ENCODE measurements around the gene HSPE1. TPM values are rescaled to one million over a fixed set of nuclear protein-coding genes. Genes with fewer than 3 reads are reported as not detected.
A peak's percentile ranks its signal among the peaks of the same experiment; 100 is the strongest.

Gene HSPE1
- polyA plus RNA-seq, 10 donors: 99.7 to 176 (median 127) TPM

DNA sequence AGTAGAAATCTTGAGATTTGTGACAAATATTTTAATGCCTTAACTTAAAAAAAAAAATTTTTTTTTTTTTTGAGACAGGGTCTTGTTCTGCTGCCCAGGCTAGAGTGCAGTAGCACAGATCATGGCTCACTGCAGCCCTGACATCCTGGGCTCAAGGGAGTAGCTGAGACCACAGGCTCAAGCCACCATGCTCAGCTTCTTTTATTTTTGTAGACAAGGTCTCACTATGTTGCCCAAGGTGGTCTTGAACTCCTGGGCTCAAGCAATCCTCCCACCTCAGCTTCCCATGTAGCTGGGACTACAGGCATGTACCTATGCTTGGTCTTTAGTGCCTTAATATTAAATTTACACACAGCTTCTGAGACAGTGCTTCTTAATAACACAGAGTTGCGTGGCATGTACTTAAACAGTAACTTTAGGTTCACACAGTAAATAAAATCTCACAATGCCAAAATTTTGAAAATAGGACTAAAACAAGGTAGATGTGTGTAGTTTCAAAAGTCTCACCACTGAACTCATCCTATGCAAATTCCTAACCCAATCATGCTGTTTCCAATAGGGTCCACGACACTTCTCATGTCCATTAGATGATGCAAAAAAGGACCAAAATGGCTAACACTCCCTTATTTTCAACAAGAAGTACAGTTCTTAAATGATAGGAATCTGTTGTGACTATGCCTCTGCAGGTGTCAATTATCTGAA lies 4.6 kb upstream of the HSPE1 start:
- DNase-seq: no peak

DNA sequence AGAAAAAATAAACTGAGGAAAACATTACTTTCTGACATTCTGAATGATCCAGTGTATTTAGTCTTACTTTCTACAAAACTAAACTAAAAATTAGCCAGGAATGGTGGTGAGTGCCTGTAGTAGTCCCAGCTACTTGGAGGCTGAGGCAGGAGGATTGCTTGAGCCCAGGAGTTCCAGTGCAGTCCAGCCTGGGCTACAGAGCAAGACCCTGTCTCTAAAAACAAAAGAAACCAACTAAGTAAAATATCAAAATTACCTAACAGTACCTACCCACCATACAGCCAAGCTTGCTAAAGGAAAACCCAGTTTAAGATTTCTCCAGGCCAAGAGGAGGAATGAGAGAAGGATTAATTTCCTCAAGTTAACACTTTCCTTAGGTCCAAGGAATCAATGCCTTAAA lies 3.5 kb upstream of the HSPE1 start:
- DNase-seq: no peak

DNA sequence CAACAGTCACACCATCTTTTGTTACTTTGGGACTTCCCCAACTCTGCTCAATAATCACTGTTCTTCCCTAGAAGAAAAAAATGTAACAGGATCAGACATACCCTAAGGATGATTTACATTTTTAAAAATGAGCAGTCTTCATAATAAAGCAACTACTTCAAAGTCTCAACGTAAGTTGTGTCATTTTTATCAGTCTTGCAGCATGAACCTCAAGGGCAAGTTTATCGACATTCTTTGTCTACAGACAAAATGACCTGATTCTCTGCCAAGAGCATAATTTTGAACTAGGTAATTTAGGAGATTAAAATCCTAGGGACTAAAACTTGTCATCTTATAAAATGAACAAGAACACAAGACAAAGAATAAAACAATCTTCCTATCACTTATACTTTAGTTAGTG lies 2.9 kb upstream of the HSPE1 start:
- no peak for DNase-seq

DNA sequence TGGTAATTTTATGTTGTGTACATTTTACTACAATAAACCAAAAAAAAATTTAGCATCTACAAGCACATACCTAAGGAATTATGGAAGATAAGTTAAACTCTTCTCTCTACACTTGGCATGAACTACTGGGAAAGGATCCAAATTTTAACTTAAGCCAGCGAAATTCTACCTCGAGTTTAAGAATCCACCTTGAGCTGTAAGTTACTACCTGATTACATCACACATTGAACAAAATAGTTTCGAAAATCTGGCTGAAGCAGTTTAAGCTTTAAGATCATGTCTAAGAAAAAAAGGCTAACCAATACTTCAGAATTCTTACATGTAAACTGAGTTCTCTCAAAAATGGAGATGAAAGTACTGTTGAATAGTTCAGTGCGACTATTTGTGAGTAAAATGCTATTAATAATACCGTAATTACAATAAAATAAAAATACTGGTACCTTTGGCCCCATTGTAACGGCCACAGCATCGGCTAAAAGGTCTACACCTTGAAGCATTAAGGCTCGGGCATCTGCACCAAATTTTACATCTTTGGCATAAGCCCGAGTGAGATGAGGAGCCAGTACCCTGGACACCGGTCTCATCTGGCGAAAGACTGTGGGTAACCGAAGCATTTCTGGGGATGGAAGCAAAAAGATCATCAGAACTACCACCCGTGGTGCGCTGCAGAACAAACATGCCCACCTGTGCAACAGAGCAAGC lies 1.8 kb upstream of the HSPE1 start:
- peak in 2 of 3 donors; percentile 4 to 11 for DNase-seq

DNA sequence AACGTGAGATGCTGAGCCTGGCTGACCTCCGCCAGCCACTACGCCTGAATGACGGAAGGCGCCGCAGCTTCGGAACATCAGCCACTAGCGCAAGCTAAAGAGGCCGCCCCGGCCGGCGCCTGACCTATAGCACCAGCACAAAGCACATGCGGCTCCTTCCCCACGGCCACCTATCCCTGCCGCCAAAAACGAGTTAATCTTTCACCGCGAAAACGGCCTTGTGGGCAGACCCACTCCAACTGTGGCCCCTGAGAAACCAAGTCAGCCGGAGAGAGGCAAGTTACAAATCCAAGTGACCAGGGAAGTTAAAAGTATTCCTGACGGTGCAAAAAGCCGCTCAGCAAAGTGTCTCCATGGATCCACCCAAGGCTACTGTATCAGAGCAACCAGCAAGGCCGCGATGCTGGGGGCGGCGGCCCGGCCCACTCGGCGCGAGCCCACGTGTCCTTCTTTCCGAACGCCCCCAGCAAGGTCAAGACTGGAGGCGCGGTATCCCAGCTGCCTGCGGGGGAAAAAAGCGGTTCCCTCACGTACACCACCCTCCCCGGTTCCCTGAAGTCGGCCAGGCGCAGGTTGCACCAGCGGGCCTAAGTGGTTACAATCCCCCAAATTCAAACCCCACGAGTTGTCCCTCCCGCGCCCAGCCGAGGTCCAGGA lies 1.1 kb upstream of the HSPE1 start:
- DNase-seq: peak; percentile 37 to 85 (median 65)

DNA sequence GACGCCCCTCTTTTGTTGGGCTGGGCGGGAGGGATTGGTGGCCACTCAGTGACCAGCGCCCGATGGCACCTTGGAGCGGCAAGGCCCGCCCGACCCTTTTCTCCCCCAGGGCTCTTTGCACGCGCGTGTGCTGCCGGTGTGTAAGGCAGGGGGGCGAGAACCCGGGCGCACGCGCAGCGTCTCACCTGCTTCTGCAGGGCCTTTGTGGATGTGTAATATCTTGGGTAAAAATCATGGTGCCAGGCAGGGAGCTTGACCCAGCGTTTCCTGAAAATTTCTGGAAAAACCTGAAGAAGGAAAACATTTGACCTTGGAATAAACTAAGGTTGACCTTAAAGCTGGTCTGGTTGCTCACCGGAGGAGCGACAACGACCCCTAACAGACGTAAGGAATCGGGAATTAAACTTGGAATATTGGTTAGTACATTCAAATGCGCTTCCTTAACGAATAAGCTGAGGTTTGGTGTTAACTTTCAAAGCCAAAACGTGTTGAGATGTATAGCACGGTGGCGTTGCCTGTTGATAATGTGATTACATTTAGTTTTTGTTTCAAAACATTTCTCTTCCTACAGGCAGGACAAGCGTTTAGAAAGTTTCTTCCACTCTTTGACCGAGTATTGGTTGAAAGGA lies 438 bp downstream of the HSPE1 start:
- DNase-seq: peak; percentile 18 to 67 (median 32)

DNA sequence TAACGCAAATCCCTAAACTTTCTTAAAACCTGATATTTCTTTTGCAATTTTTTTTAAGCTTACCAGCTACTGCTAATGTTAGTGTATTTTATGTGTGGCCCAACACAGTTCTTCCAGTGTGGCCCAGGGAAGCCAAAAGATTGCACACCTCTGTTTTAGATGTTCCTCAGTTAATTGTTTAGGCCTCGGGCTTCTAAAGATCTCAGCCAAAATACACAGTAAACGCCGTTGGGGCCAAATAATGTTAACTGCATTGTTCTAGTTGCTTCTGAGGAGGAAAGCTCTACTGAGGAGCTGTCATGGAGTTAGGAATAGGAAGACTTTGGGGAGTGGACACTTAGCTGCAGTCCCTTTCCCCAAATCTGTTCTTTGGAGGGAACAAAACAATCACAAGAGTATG lies 2.0 kb downstream of the HSPE1 start:
- DNase-seq: no peak

DNA sequence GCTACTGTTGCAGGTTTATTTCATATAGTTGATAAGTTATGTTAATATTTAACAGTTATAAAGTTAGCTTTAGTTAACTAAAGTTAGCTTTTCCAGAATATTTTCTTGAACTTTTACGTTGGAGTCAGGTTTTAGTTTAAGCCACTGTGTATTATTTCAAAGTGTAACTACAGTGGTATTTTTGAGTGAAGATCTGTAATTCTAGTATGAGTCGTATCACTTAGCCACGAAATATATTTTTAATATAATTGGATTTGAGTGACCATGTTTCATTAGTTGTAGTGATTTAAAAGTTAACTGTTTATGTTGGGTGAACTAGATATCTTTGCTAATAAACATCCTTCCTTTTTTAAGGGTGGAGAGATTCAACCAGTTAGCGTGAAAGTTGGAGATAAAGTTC lies 2.5 kb downstream of the HSPE1 start:
- no peak for DNase-seq

DNA sequence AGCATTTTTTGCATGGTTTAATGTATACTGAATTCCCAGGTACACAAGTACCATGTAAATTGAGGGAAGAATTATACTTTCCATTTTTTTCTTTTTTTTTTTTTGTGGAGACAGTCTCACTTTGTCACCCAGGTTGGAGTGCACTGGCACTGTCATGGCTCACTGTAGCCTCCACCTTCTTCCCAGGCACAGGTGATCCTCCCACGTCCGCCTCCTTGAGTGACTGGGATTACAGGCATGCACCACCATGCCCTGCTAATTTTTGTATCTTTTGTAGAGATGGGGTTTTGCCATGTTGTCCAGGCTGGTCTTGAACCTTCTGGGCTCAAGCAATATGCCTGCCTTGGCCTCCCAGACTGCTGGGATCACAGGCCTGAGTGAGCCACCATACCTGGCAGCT lies 3.8 kb downstream of the HSPE1 start:
- no peak for DNase-seq

DNA sequence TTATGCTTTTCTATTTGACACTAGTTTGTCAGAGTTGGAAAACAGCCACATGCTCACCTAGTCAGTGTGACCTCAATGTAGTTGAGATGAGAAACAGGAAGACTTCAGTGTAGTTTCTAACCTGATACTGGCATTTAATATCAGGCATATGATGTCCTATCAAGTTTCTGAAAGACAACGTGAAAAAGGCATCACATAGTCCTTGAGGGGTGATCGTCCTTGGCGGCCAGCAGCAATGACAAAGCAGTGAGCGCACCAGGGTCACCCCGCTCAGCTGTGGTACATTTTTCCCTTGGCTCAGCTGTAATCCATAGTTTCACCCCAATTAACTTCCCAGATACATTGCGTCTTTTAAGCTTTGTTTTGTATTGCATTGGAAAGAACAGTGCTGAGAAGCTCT lies 4.3 kb downstream of the HSPE1 start:
- no peak for DNase-seq

DNA sequence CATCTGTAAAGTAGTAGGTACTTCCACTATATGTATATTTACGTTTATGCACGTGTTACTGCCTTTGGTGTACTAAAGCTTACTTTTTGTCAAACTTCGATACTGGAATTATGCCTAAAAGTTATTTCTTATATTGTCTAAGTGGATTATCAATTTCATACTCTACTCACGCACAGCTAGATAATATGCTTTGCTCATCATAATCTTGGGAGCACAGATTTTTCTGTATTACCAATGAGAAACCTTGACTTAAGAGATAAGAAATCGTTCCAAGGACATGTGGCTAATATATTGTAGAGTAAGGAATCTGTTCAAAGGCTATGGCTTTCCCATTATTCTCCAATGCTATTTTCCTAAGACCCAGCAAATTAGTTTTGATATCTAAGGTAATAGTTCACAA lies 6.5 kb downstream of the HSPE1 start:
- DNase-seq: no peak

DNA sequence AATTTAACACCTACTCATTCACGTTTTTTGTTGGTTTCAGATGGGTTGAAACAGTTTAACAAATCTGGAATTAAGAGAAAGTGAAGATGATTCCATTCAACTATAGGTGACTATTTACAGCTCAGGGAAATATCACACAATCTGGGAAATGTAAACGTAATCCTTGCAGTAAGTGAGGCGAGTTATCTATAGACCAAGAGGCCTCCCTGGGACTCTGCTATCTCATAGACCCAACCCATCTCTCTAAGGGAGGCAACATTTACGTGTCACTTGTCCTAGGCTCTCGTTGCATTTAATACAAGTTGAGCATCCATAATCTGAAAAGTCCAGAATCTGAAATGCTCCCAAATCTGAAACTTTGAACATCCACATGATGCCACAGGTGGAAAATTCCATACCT lies 13.7 kb downstream of the HSPE1 start:
- no peak for DNase-seq

DNA sequence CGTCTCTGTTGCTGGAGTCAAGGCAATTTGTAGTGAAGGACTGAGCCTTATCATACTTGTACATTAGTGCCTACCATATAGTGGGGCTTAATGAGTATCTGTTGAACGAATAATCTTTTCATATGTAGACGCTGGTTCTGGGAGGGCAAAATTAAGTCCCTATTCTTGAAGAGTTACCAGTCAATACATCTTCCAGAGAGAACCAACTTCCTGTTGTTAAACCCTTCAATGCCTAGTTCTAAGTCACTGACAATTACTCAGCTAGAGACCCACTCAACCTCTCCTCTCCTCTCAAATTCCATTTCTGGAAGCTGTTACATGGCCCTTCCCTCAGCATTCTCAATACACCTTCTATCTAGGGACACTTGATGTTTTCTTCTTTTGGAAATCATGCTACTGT lies 14.6 kb downstream of the HSPE1 start:
- DNase-seq: no peak

DNA sequence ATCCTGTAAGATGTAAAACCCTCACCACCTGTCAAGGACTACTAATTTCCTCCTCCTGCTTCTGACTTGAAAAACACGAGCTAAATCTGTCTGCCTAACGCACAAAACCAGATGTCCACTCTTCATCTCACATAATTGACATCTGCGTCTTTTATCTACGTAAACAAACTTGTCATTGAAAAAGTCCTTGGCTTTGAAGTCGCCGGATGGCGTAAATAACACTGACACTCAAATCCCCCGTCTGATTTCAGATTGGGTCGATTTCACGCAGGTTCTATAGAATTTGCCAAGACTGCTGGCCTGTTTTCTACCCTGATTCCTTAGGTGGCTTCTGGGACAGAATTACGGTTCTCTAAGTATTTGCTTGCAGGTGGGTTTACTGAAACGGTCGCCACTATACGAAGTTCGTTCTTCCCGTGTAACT lies 15.1 kb downstream of the HSPE1 start:
- DNase-seq: peak in 1 of 3 donors; percentile 35

DNA sequence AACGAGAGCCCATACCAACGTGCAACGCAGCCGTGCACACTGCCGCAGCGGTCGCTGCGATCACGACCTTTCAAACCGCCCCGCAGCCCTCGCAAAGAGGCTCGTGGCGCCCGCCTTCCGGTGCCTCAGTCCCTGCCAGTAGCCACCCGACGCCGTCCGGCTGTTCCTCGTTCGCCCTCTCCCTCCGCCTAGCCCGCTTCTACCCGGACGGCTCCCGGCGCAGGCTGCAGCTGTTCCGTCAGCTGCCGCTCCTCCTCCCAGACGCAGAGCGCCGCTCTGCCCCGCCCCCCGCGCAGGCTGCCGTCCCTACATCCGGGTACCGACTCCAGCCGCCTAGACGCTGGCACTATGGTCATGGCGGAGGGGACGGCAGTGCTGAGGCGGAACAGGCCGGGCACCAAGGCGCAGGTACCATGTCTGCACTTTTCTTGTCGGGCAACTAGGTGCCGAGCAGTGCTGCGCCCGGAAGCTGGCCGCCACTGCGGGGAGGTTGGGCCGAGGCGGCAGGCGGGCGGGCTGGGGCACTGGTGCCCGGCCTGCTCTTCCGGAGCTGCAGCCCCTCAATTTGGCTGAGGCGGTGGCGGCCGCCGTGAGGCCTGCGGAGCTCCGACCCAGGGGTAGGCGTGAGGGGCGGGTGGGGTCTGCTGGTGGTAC lies 15.7 kb downstream of the HSPE1 start, which contains the start of gene MOB4:
Gene MOB4 (plus strand): TSS at position 328 of the 654 bp plus-strand sequence. CDS start 21 bp downstream, at position 349.
- DNase-seq: peak; percentile 96 to 99 (median 96)

DNA sequence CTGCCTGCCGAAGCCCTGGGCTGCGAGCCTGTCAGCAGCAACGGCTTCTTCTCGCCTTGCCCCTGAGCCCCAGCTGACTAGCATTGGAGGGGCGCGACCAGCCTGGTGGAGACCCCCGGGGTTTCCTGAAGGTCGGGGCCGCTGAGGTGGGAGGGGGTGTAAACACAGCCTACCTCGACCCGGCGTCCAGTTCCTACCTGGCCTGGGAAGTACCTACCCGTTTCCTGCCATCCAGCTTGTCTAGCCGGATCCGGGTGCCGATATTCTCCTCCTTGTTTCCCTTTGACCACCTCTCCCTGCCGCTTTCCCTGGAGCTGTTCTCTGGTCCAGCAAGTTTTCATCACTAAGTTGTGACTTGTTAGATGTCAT lies 16.2 kb downstream of the HSPE1 start:
- DNase-seq: peak in 2 of 3 donors; percentile 7 to 26

DNA sequence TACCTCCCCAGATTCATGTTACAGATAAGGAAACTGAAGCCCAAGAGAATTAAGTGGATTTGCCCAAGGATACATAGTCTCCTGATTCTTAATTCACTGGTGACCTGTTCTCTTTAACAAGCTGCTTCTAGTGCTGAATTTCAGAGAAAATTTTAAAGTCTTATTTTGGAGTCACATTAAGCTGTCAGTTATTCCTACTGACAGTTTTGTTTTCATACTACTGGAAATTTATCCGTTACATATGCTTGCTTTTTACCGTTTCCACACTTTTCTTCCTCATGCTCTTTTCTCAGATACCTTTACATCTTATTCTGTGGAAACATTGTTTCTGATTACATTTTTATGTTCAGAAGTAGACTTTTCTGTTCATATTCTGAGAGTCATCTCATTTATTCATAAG lies 17.0 kb downstream of the HSPE1 start:
- peak in 1 of 3 donors; percentile 9 for DNase-seq

DNA sequence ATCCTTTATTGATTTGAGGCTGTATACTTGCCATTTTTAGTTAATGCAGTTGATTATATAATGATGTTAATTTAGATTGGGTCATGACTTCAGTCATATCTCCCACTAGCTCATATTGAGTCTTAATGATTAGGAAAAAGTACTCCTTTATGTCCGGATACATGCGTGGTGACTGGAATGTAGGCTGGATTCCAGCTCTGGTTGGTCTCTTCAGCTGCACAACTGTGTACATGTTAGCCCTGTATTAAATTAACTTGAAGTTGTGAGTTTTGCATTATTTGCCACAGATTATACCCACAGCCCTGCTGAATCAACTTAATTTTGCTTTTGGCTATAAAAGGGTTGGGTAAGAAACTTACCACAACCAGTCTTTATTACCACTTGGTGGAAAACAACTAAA lies 38.2 kb downstream of the HSPE1 start:
- DNase-seq: no peak

DNA sequence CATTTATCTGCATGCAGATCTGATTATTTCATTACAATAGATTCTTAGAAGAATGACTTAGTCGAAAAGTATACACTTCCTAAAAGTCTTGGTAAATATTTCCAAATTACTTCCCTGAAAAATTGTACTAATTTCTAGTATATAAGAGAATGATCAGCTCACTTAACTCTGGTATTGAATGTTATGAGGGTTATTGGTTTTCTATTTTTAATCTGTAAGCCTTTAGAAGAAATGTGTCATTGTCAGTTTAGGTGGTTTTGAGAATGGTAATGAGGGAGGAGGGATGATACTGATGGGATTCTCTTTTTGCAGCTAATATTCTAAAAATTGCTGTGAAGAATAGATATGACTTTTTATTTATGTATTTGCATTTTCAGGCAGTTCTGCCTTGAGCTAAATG lies 39.6 kb downstream of the HSPE1 start:
- no peak for DNase-seq

DNA sequence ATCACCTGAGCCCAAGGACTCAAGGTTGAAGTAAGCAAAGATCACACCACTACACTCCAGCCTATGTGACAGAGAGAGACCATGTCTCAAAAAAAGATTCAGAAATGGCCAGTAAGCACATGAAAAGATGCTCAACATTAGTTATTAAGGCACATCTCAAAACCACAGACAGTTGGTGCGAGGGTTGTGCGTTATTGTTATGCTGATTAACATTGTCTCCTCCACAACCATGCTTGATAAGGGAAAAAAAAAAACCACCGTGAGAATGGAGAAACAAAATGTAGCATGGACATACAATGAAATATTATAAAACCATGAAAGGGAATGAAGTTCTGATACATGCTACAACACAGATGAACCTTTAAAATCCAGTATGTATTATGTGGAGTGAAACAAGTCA lies 43.0 kb downstream of the HSPE1 start:
- no peak for DNase-seq

DNA sequence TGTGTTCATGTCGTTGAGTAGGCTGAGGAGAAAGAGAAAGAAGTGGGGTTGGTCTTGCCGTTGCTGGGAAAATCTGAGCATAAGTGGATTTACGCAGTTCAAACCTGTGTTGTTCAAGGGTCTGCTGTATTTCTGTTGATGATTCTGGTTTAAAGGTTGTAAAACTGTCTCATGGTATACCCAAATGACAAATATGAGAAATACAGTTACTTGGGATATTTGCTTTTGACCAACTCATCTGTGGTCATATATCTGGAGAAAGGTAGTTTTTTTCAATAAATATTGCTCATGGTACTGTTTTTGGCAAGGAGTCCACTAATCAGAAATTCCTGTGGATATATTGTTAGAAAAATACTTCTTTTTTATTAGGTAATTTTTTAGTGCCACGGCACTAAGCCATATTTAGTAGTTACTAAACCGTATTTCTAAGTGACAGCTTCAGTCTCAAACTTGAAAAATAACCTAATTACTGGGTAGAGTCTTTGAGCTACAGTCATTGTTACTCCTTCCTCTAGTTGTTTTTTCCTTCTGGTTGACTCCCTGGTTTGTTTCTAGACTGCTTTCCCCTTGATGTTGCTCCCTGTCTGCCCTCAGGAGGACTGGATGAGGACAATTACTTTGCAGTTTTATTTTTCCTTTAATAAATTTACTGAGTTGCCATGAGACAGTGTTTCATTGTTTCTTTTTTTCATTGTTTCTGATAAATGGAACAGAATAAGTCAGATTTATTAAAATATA lies 47.2 kb downstream of the HSPE1 start:
- DNase-seq: no peak
